Hepatocyte (in vitro differentiated cells): Measurements from ENCODE around the gene RADX.

Experiments used
- CTCF ChIP-seq: fragments of 200-600 bp; sonication (generic); IDR thresholded peaks from 2 replicates; pipeline ENCODE4 v1.5.1; 2016; ENCODE audit warnings: antibody characterized with exemption, mild to moderate bottlenecking; ENCODE audit not compliant: poor library complexity
- EZH2 ChIP-seq: fragments of 200-600 bp; sonication (generic); IDR thresholded peaks from 2 replicates; pipeline ENCODE4 v1.6.1; 2016; ENCODE audit warnings: antibody characterized with exemption, mild to moderate bottlenecking, borderline replicate concordance

GRCh38 chrX:106725931-106726330 is 114.2 kb downstream of the RADX start:
- no peak for TF ChIP-seq EZH2
- TF ChIP-seq CTCF = no peak
